Measurements from ENCODE around the gene LZTS3. TPM values are rescaled to one million over a fixed set of nuclear protein-coding genes. Genes with fewer than 3 reads are reported as not detected.

The LZTS3 gene
- total and polyA plus RNA-seq, 2 of the 13 experiments (the other 11 are each of a cell fraction or from before 2014, with no cell fraction given) = 10.1 to 31.3 TPM

DNA sequence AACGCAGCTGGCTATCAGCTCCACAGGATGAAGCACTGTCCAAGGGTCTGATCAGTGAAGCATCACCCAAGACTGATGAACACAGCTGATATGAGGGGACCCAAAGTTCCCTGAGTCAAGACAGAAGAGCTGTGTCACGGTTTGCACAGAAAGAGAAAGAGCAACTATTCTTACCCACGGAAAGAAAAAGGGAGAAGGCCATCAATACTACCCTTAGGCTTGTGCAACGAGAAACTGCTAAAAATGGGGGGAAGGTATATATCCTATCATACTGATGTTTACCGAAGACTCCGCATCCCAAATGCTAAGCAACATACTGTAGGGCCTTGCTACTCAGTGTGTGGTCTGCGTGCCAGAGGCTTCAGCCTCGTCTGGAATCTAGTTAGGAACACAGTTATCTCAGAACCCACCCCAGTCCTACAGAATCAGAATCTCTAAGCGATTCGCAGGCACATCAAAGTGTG lies 14.3 kb downstream of the LZTS3 start (continued):
- TF ChIP-seq, protein P1, sequence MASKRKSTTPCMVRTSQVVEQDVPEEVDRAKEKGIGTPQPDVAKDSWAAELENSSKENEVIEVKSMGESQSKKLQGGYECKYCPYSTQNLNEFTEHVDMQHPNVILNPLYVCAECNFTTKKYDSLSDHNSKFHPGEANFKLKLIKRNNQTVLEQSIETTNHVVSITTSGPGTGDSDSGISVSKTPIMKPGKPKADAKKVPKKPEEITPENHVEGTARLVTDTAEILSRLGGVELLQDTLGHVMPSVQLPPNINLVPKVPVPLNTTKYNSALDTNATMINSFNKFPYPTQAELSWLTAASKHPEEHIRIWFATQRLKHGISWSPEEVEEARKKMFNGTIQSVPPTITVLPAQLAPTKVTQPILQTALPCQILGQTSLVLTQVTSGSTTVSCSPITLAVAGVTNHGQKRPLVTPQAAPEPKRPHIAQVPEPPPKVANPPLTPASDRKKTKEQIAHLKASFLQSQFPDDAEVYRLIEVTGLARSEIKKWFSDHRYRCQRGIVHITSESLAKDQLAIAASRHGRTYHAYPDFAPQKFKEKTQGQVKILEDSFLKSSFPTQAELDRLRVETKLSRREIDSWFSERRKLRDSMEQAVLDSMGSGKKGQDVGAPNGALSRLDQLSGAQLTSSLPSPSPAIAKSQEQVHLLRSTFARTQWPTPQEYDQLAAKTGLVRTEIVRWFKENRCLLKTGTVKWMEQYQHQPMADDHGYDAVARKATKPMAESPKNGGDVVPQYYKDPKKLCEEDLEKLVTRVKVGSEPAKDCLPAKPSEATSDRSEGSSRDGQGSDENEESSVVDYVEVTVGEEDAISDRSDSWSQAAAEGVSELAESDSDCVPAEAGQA (IDR thresholded peaks at IDR 0.05; ENCODE audit: low read depth) = no peak
- TF ChIP-seq, protein P1 (CRISPR knock-in tag; IDR thresholded peaks at IDR 0.05; ENCODE audit: borderline replicate concordance) = no peak
- peak; percentile 3; the same call in 1 of the 2 replicates for TF ChIP-seq ZNF274 (CRISPR knock-in tag; IDR thresholded peaks at IDR 0.05)
- no peak for TF ChIP-seq KDM2A (CRISPR knock-in tag; IDR thresholded peaks at IDR 0.05; ENCODE audit: borderline replicate concordance, low read depth)
- TF ChIP-seq IKZF1 (IDR thresholded peaks at IDR 0.05) = no peak
- no peak for TF ChIP-seq ZSCAN12 (CRISPR knock-in tag; IDR thresholded peaks at IDR 0.05)
- TF ChIP-seq, protein P2, sequence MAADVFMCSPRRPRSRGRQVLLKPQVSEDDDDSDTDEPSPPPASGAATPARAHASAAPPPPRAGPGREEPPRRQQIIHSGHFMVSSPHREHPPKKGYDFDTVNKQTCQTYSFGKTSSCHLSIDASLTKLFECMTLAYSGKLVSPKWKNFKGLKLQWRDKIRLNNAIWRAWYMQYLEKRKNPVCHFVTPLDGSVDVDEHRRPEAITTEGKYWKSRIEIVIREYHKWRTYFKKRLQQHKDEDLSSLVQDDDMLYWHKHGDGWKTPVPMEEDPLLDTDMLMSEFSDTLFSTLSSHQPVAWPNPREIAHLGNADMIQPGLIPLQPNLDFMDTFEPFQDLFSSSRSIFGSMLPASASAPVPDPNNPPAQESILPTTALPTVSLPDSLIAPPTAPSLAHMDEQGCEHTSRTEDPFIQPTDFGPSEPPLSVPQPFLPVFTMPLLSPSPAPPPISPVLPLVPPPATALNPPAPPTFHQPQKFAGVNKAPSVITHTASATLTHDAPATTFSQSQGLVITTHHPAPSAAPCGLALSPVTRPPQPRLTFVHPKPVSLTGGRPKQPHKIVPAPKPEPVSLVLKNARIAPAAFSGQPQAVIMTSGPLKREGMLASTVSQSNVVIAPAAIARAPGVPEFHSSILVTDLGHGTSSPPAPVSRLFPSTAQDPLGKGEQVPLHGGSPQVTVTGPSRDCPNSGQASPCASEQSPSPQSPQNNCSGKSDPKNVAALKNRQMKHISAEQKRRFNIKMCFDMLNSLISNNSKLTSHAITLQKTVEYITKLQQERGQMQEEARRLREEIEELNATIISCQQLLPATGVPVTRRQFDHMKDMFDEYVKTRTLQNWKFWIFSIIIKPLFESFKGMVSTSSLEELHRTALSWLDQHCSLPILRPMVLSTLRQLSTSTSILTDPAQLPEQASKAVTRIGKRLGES (CRISPR knock-in tag; IDR thresholded peaks at IDR 0.05; ENCODE audit: borderline replicate concordance) = no peak
- TF ChIP-seq NPAS2 (CRISPR knock-in tag; IDR thresholded peaks at IDR 0.05; ENCODE audit: borderline replicate concordance) = no peak
- TF ChIP-seq ZNF260 (CRISPR knock-in tag; IDR thresholded peaks at IDR 0.05; ENCODE audit: borderline replicate concordance, low read depth) = no peak
- TF ChIP-seq ZNF232 (CRISPR knock-in tag; IDR thresholded peaks at IDR 0.05; ENCODE audit: borderline replicate concordance) = peak; percentile 65; the same call in 1 of the 2 replicates
- TF ChIP-seq HNRNPL (IDR thresholded peaks at IDR 0.05; ENCODE audit: low read depth, low read length) = no peak
- 0 out of 2 replicates have a peak, but pooled peaks have one; percentile 12 for TF ChIP-seq ZSCAN25 (CRISPR knock-in tag; IDR thresholded peaks at IDR 0.05)
- TF ChIP-seq, protein P3, sequence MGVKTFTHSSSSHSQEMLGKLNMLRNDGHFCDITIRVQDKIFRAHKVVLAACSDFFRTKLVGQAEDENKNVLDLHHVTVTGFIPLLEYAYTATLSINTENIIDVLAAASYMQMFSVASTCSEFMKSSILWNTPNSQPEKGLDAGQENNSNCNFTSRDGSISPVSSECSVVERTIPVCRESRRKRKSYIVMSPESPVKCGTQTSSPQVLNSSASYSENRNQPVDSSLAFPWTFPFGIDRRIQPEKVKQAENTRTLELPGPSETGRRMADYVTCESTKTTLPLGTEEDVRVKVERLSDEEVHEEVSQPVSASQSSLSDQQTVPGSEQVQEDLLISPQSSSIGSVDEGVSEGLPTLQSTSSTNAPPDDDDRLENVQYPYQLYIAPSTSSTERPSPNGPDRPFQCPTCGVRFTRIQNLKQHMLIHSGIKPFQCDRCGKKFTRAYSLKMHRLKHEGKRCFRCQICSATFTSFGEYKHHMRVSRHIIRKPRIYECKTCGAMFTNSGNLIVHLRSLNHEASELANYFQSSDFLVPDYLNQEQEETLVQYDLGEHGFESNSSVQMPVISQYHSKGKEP (CRISPR knock-in tag; IDR thresholded peaks at IDR 0.05) = no peak
- TF ChIP-seq ZNF225 (CRISPR knock-in tag; IDR thresholded peaks at IDR 0.05) = no peak
- TF ChIP-seq, protein P4, sequence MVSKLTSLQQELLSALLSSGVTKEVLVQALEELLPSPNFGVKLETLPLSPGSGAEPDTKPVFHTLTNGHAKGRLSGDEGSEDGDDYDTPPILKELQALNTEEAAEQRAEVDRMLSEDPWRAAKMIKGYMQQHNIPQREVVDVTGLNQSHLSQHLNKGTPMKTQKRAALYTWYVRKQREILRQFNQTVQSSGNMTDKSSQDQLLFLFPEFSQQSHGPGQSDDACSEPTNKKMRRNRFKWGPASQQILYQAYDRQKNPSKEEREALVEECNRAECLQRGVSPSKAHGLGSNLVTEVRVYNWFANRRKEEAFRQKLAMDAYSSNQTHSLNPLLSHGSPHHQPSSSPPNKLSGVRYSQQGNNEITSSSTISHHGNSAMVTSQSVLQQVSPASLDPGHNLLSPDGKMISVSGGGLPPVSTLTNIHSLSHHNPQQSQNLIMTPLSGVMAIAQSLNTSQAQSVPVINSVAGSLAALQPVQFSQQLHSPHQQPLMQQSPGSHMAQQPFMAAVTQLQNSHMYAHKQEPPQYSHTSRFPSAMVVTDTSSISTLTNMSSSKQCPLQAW (CRISPR knock-in tag; IDR thresholded peaks at IDR 0.05) = no peak; the same call in 1 of the 2 replicates
- TF ChIP-seq, protein P5, sequence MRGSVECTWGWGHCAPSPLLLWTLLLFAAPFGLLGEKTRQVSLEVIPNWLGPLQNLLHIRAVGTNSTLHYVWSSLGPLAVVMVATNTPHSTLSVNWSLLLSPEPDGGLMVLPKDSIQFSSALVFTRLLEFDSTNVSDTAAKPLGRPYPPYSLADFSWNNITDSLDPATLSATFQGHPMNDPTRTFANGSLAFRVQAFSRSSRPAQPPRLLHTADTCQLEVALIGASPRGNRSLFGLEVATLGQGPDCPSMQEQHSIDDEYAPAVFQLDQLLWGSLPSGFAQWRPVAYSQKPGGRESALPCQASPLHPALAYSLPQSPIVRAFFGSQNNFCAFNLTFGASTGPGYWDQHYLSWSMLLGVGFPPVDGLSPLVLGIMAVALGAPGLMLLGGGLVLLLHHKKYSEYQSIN (CRISPR knock-in tag; IDR thresholded peaks at IDR 0.05; ENCODE audit: borderline replicate concordance) = no peak
- no peak for TF ChIP-seq PHB2 (IDR thresholded peaks at IDR 0.05; ENCODE audit: partially characterized antibody)
